ENCODE results near the gene SPATA24. TPM values are rescaled to one million over a fixed set of nuclear protein-coding genes. Genes with fewer than 3 reads are reported as not detected.
"Not testable (repeated sequence)": the region's sequence is repeated elsewhere in the genome, so short reads cannot be mapped to it uniquely, and the experiment has no call there.

Gene SPATA24, protein sequence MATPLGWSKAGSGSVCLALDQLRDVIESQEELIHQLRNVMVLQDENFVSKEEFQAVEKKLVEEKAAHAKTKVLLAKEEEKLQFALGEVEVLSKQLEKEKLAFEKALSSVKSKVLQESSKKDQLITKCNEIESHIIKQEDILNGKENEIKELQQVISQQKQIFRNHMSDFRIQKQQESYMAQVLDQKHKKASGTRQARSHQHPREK
- polyA plus RNA-seq (ENCODE audit: insufficient read length), result 10.0 TPM

DNA sequence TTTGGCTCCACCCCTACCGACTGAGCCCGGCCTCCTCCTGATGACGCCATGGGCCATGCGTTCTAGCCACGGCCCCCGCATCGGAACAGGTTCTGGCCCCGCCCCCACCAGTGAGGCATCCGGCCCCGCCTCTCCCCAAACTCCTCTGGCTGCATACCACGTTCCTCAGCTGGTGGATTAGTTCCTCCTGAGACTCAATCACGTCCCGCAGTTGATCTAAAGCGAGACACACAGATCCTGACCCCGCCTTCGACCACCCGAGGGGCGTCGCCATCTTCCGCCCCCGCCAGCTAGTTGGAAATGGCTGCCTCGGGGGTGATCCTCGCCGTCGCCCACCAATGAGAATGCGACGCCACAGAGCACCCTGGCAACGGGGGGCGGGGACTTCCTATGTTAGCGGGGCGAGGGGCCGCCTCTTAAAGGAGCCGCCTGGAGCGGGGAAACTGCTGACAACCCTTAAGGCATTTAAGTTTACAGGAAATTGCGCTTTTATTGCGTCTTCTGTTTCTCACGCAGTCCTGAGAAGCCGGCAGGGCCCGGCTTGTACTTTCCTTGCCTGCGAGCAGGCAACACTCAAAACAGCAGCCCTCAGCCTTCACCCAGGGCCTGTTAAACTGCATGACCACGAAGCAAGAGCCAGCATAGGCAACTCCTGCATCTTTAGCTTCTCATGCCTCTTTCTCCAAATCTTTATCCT is at the start of gene SPATA24:
Gene SPATA24 (minus strand): TSS at position 303 of the 697 bp plus-strand sequence. CDS start 29 bp downstream, at position 274.
- DNase-seq (ENCODE audit: low read depth), result peak; percentile 88

DNA sequence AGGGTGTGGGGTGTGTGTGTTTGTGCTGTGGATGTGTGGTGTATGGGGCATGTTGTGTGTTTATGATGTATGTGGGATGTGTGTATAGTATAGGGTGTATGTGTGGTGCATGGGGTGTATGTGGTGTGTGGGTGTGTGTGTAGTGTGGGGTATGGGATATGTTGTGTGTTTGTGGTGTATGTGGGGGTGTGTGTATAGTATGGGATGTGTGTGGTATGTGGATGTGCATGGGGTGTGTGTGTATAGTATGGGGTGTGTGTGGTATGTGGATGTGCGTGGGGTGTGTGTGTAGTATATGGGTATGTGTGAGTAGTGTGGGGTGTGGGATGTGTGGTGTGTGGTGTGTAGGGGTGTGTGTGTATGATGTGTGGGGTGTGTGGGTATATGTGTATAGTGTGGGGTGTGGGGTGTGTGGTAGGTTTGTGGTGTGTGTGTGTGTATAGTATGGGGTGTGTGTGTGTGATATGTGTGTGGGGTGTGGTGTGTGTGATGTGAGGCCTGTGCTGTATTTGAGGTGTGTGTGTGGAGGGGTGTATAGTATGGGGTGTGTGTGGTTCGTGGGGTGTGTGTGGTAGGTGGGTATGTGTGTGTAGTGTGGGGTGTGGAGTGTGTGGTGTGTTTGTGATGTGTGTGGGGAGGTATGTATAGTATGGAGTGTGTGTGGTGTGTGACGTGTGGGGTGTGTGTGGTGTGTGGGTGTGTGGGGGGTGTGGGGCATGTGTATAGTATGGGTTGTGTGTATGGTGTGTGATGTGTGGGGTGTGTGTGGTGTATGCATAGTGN is 48.2 kb upstream of the SPATA24 start:
- no peak for DNase-seq (ENCODE audit: low read depth)

DNA sequence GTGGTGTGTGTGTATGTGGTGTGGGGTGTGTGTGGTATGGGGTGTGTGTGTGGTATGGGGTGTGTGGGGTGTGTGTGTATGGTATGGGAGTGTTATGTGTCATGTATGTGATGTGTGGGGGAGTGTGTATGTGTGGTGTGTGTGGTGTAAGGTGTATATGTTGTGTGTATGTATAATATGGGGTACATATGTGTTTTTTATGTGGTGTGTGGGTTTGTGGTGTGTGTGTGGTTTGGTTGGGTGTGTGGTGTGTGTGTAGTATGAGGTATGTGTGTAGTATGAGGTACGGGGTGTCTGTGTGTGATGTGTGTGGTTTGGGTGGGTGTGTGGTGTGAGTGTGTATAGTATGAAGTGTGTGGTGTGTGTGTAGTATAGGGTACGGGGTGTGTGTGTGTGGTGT is 47.3 kb upstream of the SPATA24 start:
- no peak for DNase-seq (ENCODE audit: low read depth)

DNA sequence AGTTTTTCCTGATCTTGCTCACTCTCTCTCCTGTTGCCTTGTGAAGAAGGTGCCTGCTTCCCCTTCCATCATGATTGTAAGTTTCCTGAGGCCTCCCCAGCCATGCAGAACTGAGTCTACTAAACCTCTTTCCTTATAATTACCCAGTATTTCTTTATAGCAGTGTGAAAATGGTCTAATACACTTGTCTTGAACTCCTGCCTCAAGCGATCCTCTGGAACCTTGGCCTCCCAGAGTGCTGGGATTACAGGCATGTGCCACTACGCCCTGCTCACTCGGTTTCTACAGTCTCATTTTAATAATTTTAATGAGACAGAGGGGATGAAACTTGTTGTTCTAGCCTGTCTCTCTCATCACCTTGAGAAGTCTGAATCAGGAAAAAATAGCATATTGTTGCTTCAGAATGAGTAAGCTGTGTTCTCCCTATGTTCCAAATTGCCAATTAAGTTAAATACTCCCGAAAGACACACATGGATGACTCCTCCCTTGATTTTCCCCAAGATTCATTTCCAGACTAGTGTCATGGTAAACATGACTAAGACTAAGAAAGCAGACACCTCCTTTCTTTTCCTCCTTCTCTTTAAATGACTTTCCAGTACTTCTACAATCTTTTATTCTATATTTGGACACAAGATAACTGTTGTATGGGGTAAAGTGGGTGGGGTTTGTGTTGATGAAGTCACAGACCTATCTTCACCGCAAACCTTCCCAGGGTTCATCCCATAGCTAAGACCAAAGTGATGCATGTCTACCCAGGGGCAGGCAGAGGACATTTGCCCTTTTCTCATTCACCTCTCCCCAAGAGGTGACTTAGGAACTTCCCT is 43.3 kb upstream of the SPATA24 start:
- DNase-seq (ENCODE audit: low read depth), result no peak

DNA sequence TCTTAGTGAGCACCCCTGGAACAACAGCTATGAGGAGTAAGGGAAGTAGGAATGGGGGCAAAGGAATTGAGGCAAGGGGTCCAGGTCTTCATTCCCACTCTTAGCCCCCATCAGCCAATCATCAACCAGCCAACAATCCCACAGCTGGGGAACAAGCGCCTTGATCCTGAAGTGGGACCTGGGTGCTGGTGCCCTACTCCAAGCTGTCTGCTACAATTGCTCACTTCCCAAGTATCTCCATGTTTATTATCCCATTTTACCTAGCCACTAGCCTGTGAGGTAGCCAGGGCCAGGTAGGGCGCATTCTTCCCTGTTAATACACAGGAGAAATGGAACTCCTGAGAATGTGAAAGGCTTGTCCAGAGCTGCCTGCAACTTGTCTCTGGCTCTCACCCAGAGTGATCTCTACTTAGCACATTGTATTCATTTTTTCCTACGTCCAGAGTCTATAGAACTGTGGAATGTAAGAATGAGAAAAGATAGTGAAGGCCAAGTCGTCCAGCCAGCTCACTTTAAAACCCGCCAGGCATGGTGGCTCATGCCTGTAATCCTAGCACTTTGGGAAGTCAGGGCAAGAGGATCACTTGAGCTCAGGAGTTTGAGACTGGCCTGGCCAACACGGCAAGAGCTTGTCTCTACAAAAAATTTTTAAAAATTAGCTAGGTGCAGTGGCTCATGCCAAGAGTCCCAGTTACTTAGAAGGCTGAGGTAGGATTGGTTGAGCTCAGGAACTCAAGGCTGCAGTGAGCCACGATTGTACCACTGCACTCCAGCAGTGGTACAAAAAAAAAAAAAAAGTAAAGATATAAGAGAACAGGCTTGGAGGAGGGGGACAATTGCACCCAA is 41.7 kb upstream of the SPATA24 start:
- peak; percentile 31 for DNase-seq (ENCODE audit: low read depth)

DNA sequence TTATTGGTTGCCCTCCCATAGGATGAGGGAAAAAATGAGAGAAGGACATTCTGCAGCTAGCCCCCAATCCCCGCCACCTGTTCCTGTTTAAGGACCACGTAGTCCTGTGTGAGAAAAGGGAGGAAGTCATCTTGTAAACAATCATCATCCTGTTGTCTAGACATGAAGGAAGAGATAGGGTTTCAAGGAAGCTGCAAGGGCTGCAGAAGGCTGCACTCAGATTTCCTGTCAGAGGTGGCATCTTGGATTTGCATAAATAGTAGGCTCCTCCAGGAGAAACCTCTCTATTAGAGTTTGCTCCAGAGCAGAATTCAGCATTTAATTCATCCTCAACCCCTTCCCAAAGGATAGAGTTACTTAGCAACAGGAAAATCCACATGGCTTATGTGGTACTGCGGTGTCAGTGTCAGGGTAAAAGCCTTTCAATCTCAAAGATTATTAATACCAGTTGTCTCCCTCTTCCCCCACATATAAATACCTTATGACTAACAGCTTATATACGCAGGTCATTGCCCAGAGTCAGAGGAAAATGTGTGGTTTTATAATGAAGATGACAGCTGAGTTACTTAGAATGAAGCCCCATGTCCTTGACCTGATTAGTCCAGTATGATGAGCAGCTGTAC is 40.1 kb upstream of the SPATA24 start:
- no peak for DNase-seq (ENCODE audit: low read depth)

DNA sequence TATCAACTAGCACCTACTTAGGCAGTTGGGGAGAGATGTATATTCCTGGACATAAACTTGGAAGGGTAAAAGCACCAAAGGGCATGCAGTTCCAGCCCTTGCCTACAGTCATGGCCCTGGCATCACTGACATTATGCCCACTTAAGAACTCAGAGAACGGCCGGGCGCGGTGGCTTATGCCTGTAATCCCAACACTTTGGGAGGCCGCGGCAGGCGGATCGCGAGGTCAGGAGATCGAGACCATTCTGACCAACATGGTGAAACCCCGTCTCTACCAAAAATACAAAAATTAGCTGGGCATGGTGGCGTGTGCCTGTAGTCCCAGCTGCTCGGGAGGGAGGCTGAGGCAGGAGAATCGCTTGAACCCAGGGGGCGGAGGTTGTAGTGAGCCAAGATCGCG is 36.5 kb upstream of the SPATA24 start:
- DNase-seq (ENCODE audit: low read depth), result not testable (repeated sequence)

DNA sequence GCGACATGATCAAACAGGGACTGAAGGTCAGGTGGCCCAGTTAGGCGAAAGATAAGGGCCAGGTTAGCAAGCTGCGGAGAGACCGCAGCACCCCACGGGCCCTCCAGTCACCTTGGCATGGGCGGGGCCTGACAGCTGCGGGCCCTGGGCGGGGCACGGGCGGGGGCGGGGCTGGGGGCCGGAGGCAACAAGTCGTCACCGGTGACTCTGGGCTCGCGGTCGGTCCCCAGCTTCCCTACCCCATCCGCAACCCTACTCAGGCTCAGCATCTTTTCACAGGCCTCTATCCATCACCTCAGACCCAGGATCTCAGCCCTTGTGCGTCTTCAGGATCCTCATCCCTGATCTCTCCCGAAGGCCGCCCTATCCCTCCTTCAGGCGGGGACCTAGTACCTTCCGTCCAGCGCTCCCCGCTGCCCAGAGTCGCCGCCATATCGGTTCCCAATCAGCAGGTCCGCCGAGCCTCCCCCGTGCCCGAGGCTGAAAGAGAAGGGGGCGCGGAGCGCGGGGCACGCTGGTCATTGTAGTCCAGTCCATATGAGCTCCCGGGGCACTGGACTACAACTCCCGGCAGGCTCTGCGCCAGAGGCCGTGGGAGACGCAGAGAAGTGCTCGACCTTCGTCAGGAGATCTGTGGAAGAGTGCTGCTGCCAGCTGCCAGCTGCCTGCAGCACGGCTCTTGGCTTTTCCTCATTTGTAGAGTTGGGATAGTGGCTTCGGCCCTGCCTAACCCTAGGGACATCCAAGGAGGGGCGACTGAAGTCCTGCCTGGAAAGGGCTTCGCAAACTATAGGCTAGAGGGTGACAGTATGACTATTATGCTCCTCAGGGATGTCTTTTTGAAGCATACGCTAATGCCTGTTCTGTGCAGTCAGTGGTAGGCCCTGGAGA is 35.4 kb upstream of the SPATA24 start, which contains the start of gene DNAJC18:
Gene DNAJC18 (minus strand): TSS at position 513 of the 891 bp plus-strand sequence. CDS start 80 bp downstream, at position 433.
- peak; percentile 85 for DNase-seq (ENCODE audit: low read depth)

DNA sequence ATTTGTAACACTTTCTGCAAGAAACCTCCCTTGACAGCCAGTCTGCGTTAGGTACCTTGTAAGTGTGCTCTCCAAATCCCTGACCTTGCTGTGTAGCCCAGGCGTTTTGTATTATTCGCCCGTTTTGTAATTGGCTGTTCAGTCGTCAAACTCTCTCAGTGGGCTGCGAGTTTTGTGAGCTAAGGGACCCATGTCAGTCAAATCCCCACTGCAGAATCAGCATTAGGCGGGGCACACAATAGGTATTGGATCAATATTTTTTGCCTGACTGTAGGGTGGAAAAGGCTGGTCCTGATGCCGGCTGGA is 34.8 kb upstream of the SPATA24 start:
- no peak for DNase-seq (ENCODE audit: low read depth)

DNA sequence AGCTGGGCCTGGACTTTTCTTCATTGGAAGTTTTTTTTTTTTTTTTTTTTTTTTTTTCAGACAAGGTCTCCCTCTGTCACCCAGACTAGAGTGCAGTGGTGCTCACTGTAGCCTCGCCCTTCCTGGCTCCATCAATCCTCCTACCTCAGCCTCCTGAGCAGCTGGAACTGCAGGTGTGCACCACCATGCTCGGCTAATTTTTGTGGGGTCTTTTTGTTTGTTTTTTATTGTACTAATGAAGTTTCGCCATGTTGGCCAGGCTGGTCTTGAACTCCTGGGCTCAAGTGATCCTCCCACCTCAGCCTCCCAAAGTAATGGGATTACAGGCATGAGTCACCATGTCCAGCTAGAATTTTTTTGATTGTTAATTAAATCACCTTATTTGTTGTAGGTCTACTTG is 31.8 kb upstream of the SPATA24 start:
- DNase-seq (ENCODE audit: low read depth), result no peak

DNA sequence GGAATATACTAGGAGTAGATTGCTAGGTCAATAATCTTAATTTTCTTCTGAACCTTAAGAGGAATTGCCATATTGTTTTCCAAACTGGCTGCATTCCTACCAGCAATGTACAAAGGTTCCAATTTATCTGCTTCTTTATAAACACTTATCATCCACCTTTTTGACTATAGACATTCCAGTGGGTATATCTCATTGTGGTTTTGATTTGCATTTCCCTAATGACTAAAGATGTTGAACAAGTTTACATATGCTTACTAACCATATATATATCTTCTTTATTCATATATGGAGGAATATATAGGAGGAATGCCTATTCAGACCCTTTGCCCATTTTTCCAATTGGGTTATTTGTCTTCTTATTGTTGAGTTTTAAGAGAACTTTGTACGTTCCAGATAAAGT is 27.8 kb upstream of the SPATA24 start:
- no peak for DNase-seq (ENCODE audit: low read depth)

DNA sequence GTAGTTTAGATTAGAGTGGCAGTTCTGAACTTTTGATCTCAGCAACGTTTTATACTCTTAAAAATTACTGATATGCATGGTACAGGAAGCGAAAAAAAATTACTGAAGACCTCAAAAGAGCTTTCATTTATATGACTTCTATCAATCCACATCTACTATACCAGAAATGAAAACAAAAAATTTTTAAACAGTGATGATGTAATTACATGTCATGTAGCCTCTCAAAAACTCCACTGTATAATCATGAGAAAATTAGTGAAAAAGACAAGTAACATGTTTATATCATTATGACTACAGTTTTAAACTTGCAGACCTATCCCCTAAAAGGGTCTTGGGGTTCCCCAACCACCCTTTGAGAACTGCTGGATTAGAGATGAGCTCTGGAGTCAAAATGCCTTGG is 26.1 kb upstream of the SPATA24 start:
- no peak for DNase-seq (ENCODE audit: low read depth)

DNA sequence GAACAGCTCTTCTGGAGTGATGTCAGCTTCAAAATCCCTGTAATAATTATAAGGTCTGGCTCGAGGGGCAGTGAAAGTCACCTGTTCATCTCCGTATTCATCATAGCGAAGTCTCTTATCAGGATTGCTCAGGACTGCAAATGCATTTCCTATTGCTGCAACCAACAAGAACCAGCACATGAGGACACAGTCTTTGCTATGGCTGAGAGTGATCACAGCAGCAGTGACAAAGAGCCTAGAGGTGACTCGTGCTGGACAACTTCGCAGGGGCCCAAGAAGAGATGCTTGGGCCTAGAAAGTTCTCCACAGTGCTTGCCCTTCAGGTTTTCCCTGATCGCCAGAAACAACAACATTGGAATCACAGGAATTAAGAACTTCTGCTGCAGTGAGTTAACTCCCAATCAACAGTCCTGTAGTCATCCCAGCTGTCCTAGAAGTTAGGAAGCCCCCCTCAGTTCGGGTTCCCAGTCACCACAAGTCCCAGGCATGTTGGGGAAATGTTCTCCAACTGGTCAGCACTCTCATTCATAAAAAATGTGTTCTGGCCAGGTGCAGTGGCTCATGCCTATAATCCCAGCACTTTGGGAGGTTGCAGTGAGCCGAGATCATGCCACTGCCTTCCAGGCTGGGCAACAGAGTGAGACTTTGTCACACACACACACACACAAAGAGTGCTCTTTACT is 22.5 kb upstream of the SPATA24 start:
- DNase-seq (ENCODE audit: low read depth), result no peak

DNA sequence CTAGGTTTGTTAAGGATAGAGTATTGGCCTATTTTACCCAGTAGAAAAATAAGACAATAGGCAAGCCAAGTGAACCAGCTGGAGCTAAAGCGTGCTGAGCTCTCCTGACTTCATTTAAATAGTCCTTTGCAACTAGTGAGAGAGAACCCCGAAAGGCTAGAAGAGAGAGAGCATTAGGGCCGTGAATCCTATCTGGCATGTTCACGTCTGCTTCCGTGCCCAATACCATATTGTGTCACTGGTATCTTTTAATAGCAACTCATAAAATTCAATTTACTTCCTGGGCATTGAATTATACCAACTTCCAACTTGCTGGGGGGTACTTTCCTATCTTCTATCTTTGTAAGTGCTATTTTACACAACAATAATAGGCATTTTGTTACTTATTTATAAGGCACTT is 21.6 kb upstream of the SPATA24 start:
- DNase-seq (ENCODE audit: low read depth), result no peak

DNA sequence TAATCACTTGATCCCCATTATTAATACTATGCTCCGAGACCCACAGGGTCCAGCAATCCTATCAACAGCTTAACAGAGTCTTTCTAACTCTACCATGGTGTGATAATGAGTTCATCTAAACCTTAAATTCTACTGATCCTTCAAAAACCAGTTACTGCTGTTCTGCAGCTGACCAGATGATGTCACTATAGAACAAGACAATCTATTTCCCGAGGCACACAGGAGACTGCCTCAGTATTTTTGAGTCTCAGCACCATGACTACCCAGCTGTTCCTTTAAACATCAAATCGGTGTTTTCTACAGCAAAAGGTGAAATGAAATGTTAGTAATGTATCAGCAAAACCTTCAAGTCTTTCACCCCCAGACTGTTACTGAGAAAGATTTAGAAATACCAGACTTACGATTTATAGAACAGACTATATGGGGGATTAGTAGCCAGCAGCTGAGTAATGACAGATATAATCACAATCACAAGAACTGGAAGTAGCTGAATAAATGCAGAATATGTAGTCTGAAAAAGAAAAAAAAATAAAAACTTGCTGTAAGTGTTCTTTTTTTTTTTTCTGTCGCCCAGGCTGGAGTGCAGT is 18.5 kb upstream of the SPATA24 start:
- DNase-seq (ENCODE audit: low read depth), result peak; percentile 67

DNA sequence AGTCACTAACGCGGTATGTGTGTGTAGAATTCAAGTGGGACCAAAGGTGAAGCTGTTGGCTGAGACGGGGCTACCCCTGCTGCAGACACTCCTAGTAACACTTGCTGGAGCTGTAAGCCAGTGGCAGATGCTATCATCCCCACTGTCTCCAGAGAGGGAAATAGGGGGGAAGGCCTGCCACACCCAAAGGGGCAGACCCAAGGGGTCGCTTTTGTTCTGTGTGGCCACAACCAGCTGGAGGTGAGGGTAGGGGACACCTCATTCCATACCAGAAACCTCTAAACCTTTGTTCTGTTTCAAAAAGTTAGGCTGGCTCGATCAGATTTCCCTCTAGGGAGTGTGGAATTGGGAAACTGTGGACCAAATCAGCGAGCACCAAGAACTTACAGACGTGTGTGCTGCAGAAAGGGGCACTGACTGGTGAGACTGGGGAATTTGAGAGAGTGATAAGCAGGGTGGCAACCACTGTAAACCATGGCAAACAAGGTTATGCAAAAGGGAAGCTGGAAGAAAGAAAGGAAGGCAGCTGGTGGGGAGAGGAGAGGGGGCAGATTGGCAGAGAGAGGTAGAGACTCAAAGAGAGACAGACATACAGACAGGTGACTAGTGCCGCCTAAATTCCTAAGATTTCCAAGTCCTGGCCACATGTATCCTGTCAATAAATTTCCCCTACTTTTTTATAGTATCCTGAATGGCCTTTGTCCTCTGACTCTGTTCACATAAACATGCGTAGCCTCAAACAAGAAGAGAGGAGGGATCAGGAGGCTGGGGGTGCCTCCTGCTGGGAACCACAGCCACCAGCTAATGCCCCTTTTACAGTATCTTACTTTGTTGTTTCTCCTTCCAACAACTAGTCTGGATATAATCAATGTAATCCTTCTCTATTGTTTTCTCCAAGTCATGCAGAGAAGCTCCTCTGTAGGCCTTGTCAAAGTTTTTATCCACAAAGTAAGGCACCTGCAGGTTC is 15.6 kb upstream of the SPATA24 start:
- DNase-seq (ENCODE audit: low read depth), result no peak

DNA sequence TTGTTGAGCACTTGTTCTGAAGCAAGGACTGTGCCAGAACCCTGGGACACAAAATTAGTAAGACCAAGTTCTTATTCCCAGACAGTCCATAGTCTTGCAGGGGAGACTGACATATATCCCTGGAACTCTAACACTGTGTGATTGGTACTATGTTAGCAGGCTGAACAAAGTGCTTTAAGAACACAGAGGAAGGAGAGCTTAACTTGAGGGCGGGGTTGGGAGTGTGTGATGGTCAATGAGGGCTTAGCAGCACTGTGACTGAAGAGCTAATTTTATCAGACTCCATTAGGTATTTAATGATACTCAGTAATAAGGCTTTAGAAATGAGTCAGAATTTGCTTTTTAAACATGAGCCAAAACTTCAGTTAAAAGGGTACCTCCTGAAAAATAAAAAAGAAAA is 14.9 kb upstream of the SPATA24 start:
- DNase-seq (ENCODE audit: low read depth), result no peak
